HG03558 (cell line): ENCODE data around the gene DPP6.

Experiments
- ATAC-seq: cut with Tn5 transposase; IDR thresholded peaks from one replicate; pipeline ENCODE4 v1.9.1; 2021; ENCODE audit warnings: moderate number of reproducible peaks; ENCODE audit not compliant: unreplicated experiment; ENCODE audit errors: extremely low read depth

Gene DPP6

GRCh38 chr7:154679379-154680053 lies 627.3 kb downstream of the DPP6 start:
- no peak for ATAC-seq

- ATAC-seq, result no peak
Observed at GRCh38 chr7:154680894-154681659, 628.9 kb downstream of the DPP6 start.

- no peak for ATAC-seq
Observed at GRCh38 chr7:154682003-154682402, 629.8 kb downstream of the DPP6 start.

GRCh38 chr7:154684666-154685563 lies 632.7 kb downstream of the DPP6 start:
- no peak for ATAC-seq

GRCh38 chr7:154685564-154685901 lies 633.3 kb downstream of the DPP6 start:
- ATAC-seq, result no peak

- no peak for ATAC-seq
Observed at GRCh38 chr7:154686305-154686704, 634.1 kb downstream of the DPP6 start.

- no peak for ATAC-seq
Observed at GRCh38 chr7:154688952-154689351, 636.8 kb downstream of the DPP6 start.

- no peak for ATAC-seq
Observed at GRCh38 chr7:154690411-154690810, 638.2 kb downstream of the DPP6 start.

GRCh38 chr7:154693661-154694060 lies 641.5 kb downstream of the DPP6 start:
- ATAC-seq, result no peak

- ATAC-seq, result no peak
Observed at GRCh38 chr7:154695836-154696235, 643.6 kb downstream of the DPP6 start.

GRCh38 chr7:154696556-154696955 lies 644.4 kb downstream of the DPP6 start:
- no peak for ATAC-seq

GRCh38 chr7:154698726-154699291 lies 646.6 kb downstream of the DPP6 start:
- no peak for ATAC-seq

- ATAC-seq, result no peak
Observed at GRCh38 chr7:154699417-154699816, 647.2 kb downstream of the DPP6 start.

- no peak for ATAC-seq
Observed at GRCh38 chr7:154709840-154710520, 657.8 kb downstream of the DPP6 start.

- no peak for ATAC-seq
Observed at GRCh38 chr7:154720016-154720415, 667.8 kb downstream of the DPP6 start.

GRCh38 chr7:154721086-154721485 lies 668.9 kb downstream of the DPP6 start:
- no peak for ATAC-seq

GRCh38 chr7:154726368-154726767 lies 674.2 kb downstream of the DPP6 start:
- no peak for ATAC-seq

- no peak for ATAC-seq
Observed at GRCh38 chr7:154729056-154729455, 676.9 kb downstream of the DPP6 start.

- ATAC-seq, result no peak
Observed at GRCh38 chr7:154735766-154736165, 683.6 kb downstream of the DPP6 start.

GRCh38 chr7:154736389-154736788 lies 684.2 kb downstream of the DPP6 start:
- no peak for ATAC-seq
